Progenitor cell of endocrine pancreas (in vitro differentiated cells): ENCODE measurements around the gene MCM5. TPM values are rescaled to one million over a fixed set of nuclear protein-coding genes. Genes with fewer than 3 reads are reported as not detected.

Experiments used
- DNase-seq: peaks from one replicate; pipeline ENCODE4 v3.0.0; 2021; ENCODE audit warnings: low spot score; ENCODE audit not compliant: unreplicated experiment
- H3K27ac Mint-ChIP-seq: 2 replicates; pipeline ENCODE4 v1.8.0; 2021; ENCODE audit warnings: mild to moderate bottlenecking, moderate library complexity, mixed read lengths
- H3K27me3 Mint-ChIP-seq: 2 replicates; pipeline ENCODE4 v1.8.0; 2021; ENCODE audit warnings: mixed read lengths
- H3K36me3 Mint-ChIP-seq: 2 replicates; pipeline ENCODE4 v1.8.0; 2022; ENCODE audit warnings: mixed read lengths; ENCODE audit not compliant: insufficient read depth
- H3K4me1 Mint-ChIP-seq: 2 replicates; pipeline ENCODE4 v1.8.0; 2021; ENCODE audit warnings: low read depth, mixed read lengths
- H3K4me3 Mint-ChIP-seq: 2 replicates; pipeline ENCODE4 v1.8.0; 2021; ENCODE audit warnings: low read depth, mild to moderate bottlenecking, moderate library complexity, mixed read lengths
- H3K9me3 Mint-ChIP-seq: 2 replicates; pipeline ENCODE4 v1.8.0; 2021; ENCODE audit warnings: low read depth, mixed read lengths
- total RNA-seq: library from RNA; stranded (reverse); gene quantifications from 2 replicates; pipeline ENCODE4 v1.2.1, GENCODE V29; 2021
- TF ChIP-seq, protein P1 (sequence below): fragments of 200-600 bp; sonication (generic); IDR thresholded peaks from one replicate; pipeline ENCODE4 v1.5.0; 2021; ENCODE audit warnings: antibody characterized with exemption, mild to moderate bottlenecking; ENCODE audit not compliant: unreplicated experiment

MCM5 gene
- total RNA-seq, 1 donor from 2014 or later = 92.8 TPM

DNA sequence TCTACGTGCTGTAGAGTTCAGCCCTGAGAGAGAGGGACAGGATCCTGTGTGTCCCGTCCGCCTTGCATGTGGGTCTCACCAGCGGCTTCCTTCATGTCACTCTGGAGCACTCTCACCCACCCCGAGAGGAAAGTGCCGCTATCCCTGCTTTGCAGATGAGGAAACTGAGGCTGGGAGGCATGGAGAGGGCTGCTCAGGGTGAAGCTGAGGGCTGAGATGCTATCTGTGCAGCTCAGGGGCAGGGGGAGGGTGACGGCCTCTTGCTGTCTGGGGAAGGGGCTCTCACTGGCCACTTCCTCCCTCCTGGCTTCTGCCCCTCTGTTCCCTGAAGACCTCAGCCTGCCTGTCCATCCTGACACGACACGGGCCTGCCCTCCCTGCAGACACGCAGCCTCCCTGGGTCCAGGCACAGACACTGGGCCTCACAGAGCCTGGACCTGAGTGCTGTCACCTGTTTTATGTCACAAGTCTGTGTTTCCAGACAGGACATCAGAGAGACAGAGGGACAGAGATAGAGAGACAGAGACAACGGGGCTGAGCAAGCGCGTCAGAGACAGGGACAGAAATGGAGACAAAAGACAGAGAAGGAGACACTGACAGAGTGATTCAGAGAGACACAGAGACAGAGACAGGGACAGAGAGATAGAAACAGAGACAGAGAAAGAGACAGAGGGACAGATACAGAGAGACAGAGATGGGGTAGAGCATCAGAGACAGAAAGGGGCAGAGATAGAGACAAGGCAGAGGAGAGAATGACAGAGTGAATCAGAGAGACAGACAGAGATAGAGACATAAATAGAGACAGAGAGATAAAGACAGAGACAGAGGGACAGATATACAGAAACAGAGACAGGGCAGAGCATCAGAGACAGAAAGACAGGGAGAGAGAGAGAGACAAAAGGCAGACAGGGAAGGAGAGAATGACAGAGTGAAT lies 53.1 kb downstream of the MCM5 start:
- Mint-ChIP-seq H3K4me1 (peaks cover 1% of the 10 kb centered on the region), H3K36me3 (no peaks in the 10 kb centered on the region), H3K27me3 (peaks cover 14% of the 10 kb centered on the region), H3K9me3 (no peaks in the 10 kb centered on the region), H3K27ac (no peak overlapping the region), H3K4me3 (no peak overlapping the region)
- TF ChIP-seq, protein P1, sequence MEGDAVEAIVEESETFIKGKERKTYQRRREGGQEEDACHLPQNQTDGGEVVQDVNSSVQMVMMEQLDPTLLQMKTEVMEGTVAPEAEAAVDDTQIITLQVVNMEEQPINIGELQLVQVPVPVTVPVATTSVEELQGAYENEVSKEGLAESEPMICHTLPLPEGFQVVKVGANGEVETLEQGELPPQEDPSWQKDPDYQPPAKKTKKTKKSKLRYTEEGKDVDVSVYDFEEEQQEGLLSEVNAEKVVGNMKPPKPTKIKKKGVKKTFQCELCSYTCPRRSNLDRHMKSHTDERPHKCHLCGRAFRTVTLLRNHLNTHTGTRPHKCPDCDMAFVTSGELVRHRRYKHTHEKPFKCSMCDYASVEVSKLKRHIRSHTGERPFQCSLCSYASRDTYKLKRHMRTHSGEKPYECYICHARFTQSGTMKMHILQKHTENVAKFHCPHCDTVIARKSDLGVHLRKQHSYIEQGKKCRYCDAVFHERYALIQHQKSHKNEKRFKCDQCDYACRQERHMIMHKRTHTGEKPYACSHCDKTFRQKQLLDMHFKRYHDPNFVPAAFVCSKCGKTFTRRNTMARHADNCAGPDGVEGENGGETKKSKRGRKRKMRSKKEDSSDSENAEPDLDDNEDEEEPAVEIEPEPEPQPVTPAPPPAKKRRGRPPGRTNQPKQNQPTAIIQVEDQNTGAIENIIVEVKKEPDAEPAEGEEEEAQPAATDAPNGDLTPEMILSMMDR = no peak
- DNase-seq = no peak

GRCh38 chr22:35454416-35455054 lies 54.6 kb downstream of the MCM5 start:
- TF ChIP-seq, protein P1 = no peak
- Mint-ChIP-seq H3K4me3 (no peak overlapping the region), H3K27me3 (peaks cover 18% of the 10 kb centered on the region), H3K36me3 (no peaks in the 10 kb centered on the region), H3K4me1 (peaks cover 1% of the 10 kb centered on the region), H3K9me3 (no peaks in the 10 kb centered on the region), H3K27ac (no peak overlapping the region)
- no peak for DNase-seq

DNA sequence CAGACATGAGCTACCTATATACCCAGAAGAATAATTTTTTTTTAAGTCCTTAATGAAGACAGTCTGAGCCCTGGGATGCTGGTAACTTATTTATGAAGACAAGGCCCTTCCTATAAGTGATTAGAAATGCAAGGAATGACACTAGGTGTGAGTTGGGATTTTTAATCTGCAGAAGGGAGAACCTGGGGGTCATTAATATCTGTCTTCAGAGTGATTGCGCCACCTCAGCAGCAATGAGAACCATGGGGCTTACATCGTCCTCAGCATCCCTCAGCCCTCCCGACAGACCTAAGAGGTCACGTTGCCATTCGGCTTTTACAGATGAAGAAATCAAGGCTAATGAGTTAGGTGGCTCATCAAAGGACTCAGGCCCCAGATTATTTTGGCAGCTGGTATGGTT lies 55.6 kb downstream of the MCM5 start:
- DNase-seq = no peak
- Mint-ChIP-seq H3K27me3 (peaks cover 18% of the 10 kb centered on the region), H3K4me3 (no peak overlapping the region), H3K36me3 (no peaks in the 10 kb centered on the region), H3K4me1 (peaks cover 1% of the 10 kb centered on the region), H3K27ac (no peak overlapping the region), H3K9me3 (no peaks in the 10 kb centered on the region)
- TF ChIP-seq, protein P1 = no peak

DNA sequence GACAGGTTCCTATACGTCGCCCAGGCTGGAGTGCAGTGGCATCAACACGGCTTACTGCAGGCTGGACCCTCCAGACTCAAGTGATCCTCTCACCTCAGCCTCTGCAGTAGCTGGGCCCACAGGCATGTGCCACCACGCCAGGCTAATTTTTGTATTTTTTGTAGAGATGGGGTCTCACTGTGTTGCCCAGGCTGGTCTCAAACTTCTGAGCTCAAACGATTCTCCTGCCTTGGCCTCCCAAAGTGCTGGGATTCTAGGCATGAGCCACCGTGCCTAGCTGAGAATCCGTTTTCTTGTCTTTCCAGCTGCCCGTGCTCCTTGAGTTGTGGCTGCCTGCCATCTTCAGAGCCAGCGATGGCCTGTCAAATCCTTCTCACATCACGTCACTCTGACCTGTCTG lies 56.8 kb downstream of the MCM5 start:
- TF ChIP-seq, protein P1 = no peak
- Mint-ChIP-seq H3K4me1 (no peaks in the 10 kb centered on the region), H3K36me3 (no peaks in the 10 kb centered on the region), H3K9me3 (no peaks in the 10 kb centered on the region), H3K27me3 (peaks cover 18% of the 10 kb centered on the region), H3K4me3 (no peak overlapping the region), H3K27ac (no peak overlapping the region)
- DNase-seq = no peak

GRCh38 chr22:35457729-35458546 lies 58.0 kb downstream of the MCM5 start:
- Mint-ChIP-seq H3K27ac (no peak overlapping the region), H3K36me3 (no peaks in the 10 kb centered on the region), H3K9me3 (no peaks in the 10 kb centered on the region), H3K27me3 (peaks cover 18% of the 10 kb centered on the region), H3K4me1 (no peaks in the 10 kb centered on the region), H3K4me3 (no peak overlapping the region)
- DNase-seq = no peak
- TF ChIP-seq, protein P1 = no peak
